ENCODE measurements around the gene HCRTR1.

The HCRTR1 gene

DNA sequence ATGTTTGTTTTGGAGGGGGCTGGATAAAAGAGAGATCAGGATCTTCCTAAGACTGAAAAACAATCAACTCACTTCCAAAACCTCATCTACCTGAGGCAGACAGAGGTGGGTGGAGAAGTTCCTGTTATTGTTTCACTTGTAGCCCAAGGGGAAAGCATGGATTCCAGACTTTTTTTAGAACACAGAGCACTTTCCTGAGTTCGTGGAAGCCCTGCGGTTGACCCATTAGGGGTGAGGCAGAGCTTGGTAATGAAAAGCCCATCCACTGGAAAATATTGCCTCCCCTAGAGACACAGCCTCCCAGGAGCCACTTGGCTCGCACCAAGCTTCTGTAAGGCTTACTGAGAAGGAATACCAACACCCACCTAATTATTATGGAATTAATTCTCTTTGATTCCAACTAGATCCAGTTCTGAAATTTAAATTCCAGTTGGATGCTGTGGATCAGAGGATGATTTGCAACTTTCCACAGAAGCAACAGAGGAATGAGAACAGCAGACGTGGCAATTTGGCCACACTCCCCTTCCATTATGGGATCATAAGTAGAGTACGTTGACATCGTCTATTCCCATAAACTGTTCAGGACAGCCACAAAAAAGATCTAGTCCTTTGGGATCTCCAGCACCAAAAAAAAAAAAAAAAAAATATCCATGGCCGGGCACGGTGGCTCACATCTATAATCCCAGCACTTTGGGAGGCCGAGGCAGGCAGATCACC is 31.3 kb downstream of the HCRTR1 start:
- no peaks in the 10 kb centered on the region for H3K27me3 ChIP-seq (replicated peaks; ENCODE audit: control insufficient read depth, insufficient read depth, low read length)
- peaks cover 28% of the 10 kb centered on the region for H3K4me1 ChIP-seq (ENCODE audit: control insufficient read depth, insufficient read depth, low read length)
- no peak for DNase-seq (ENCODE audit: low read depth)
- peaks cover 20% of the 10 kb centered on the region for H3K36me3 ChIP-seq (ENCODE audit: control insufficient read depth, insufficient read depth, low read length, severe bottlenecking)
- no peaks in the 10 kb centered on the region for H3K9me3 ChIP-seq (ENCODE audit: control insufficient read depth, low read length)
- H3K4me3 ChIP-seq (ENCODE audit: low read length) = no peak overlapping the region
- H3K9ac ChIP-seq (ENCODE audit: low read length) = no peak overlapping the region

DNA sequence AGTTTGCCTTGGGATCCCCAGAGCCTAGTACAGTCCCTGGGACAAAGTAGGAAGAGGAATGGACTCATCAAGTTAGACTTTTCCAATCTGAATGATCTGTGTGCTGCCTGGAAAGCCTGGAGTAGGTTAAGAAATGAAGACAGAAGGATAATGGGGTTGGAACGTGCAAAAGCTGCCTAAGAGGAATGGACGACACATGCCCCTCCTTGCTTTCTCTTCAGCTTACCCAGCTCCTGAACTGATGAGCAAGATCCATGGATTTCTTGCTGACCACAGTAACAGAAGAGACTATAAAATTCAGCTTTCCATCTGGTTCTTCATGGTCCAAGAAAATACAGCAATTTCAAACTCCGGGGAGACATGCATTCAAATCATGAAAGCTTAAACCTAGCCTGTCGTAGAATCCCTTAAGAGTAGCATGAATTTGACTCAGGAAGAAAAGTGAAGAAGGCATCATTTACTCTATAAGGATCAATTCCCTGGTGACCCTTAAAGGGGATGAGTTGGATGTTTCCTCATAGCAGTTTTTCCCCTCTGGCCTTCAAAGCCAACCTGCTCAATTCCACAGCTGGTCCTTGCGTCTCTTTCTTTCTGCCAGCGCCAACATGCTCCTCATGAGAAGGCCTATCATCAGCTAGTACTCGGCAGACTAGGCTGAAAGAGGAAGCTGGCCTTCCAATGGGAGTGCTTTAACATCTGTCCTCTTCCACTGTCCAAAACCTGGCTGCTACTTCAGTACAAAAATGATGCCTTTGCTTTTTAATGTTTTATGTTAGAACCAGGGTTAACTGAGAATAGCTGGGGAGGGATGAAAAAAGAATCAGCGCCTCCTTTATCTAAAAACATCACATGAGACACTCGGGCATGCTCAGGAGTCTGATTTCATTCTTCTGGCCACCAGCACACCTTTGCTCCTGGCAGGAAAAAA is 32.9 kb downstream of the HCRTR1 start:
- Histone ChIP-seq H3K36me3 (ENCODE audit: control insufficient read depth, insufficient read depth, low read length, severe bottlenecking) (peaks cover 36% of the 10 kb centered on the region), H3K9me3 (ENCODE audit: control insufficient read depth, low read length) (no peaks in the 10 kb centered on the region), H3K9ac (ENCODE audit: low read length) (no peak overlapping the region), H3K27me3 (replicated peaks; ENCODE audit: control insufficient read depth, insufficient read depth, low read length) (no peaks in the 10 kb centered on the region), H3K4me1 (ENCODE audit: control insufficient read depth, insufficient read depth, low read length) (peaks cover 22% of the 10 kb centered on the region), H3K4me3 (ENCODE audit: low read length) (no peak overlapping the region)
- no peak for DNase-seq (ENCODE audit: low read depth)

DNA sequence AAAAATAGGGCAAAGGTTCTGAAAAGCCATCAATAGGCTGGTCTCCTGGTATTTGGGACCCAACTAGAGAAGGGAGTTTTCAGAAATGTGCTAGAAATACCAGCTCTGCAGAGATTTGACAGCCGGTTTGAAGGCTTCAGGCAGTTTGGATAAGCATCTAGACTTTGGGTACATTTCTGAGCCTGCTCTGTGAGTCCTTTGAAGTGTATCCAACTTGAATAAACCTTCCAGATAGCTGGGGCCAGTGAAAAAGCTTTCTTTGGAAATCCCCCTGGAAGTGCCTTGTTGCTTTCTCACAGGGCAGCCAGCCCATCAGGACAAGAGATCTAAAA is 33.6 kb downstream of the HCRTR1 start:
- H3K27me3 ChIP-seq (replicated peaks; ENCODE audit: control insufficient read depth, insufficient read depth, low read length) = no peaks in the 10 kb centered on the region
- H3K9me3 ChIP-seq (ENCODE audit: control insufficient read depth, low read length) = no peaks in the 10 kb centered on the region
- DNase-seq (ENCODE audit: low read depth) = peak; percentile 42
- H3K9ac ChIP-seq (ENCODE audit: low read length) = no peak overlapping the region
- H3K4me1 ChIP-seq (ENCODE audit: control insufficient read depth, insufficient read depth, low read length) = peaks cover 18% of the 10 kb centered on the region
- peaks cover 42% of the 10 kb centered on the region for H3K36me3 ChIP-seq (ENCODE audit: control insufficient read depth, insufficient read depth, low read length, severe bottlenecking)
- H3K4me3 ChIP-seq (ENCODE audit: low read length) = no peak overlapping the region

DNA sequence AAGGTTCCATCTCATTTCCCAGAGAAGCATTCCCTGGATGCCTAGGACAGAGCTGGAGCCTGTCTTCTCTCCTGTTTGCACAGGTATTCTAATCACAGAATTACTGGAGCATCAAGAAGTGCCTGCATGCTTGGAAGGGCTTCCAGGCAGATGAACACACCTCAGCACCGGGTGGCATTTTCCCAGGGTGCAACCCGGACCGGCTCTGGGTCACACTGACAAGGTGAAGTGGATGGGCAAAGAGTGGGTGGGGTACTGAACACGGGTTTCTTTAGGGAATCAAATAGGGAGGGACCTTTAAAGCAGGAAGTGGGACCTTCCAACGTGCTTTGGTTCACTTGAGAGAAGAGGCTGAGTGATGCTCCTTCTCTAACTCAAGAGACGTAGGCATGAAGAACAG is 34.3 kb downstream of the HCRTR1 start:
- Histone ChIP-seq H3K4me1 (ENCODE audit: control insufficient read depth, insufficient read depth, low read length) (peaks cover 16% of the 10 kb centered on the region), H3K36me3 (ENCODE audit: control insufficient read depth, insufficient read depth, low read length, severe bottlenecking) (peaks cover 50% of the 10 kb centered on the region), H3K9me3 (ENCODE audit: control insufficient read depth, low read length) (no peaks in the 10 kb centered on the region), H3K4me3 (ENCODE audit: low read length) (no peak overlapping the region), H3K9ac (ENCODE audit: low read length) (no peak overlapping the region), H3K27me3 (replicated peaks; ENCODE audit: control insufficient read depth, insufficient read depth, low read length) (no peaks in the 10 kb centered on the region)
- DNase-seq (ENCODE audit: low read depth) = no peak

DNA sequence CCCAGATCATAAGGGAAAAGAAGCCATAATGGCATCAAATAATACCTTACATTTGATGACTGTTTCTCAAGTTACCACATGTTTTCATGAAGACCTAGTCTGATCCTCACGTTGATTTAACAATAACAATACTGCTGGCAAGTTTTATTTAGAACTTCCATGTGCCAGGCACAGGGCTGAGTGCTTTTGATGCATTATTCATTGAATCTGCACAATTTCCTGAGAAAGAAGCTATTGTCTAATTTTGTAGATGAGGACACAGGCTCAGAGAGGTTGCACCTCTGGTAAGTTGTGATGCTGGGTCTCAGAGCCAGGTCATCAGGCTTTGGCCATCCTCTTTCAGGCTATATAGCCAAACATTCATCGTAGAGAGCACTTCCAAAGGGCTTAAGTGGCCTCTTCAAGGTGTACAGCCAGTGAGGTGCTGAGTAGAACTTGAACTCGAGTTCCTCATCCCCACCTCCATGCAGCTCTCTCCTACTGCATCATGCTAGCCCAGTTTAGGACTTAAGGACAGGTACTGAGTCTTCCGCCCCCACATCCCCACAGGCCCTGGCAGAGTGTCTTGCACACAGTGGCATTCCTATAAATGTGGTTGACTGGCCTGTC is 35.5 kb downstream of the HCRTR1 start:
- no peak overlapping the region for H3K9ac ChIP-seq (ENCODE audit: low read length)
- H3K4me1 ChIP-seq (ENCODE audit: control insufficient read depth, insufficient read depth, low read length) = peaks cover 13% of the 10 kb centered on the region
- no peaks in the 10 kb centered on the region for H3K9me3 ChIP-seq (ENCODE audit: control insufficient read depth, low read length)
- H3K36me3 ChIP-seq (ENCODE audit: control insufficient read depth, insufficient read depth, low read length, severe bottlenecking) = peaks cover 62% of the 10 kb centered on the region
- no peak for DNase-seq (ENCODE audit: low read depth)
- H3K27me3 ChIP-seq (replicated peaks; ENCODE audit: control insufficient read depth, insufficient read depth, low read length) = no peaks in the 10 kb centered on the region
- H3K4me3 ChIP-seq (ENCODE audit: low read length) = no peak overlapping the region

DNA sequence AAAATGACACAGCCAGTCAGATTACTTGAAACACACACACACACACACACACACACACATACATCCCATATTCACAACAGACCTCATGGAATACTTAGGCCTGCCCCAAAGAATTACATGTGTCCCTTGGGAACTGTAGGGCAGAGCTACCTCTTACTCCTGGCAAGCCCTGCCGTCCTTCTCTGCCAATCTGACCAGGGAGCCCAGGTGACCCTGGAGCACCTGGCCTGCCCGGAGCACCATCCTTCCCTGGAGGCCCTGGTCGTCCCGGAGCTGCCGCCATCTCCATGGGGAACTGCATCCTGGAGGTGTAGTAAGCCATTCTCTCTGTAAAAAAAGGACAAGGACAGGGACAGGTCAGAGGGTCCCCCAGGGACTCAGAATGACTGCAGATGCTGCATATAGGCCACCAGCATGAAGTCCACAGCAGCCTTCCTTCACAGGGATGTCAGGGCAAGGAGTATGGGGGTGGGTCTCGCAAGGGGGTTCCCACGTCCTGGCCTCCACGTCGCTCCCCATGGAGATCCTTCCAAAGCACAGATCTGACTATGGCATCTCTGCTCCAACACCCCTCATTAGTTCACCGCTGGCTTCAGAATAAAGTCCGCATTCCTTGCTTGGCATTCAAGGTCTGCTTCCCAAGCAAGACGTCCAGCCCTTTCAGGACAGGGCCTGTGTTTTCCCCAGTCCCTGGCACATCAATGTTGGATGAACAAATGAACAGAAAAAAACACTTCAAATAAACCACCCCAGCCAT is 36.4 kb downstream of the HCRTR1 start:
- no peak overlapping the region for H3K4me3 ChIP-seq (ENCODE audit: low read length)
- DNase-seq (ENCODE audit: low read depth) = no peak
- peaks cover 9% of the 10 kb centered on the region for H3K4me1 ChIP-seq (ENCODE audit: control insufficient read depth, insufficient read depth, low read length)
- H3K36me3 ChIP-seq (ENCODE audit: control insufficient read depth, insufficient read depth, low read length, severe bottlenecking) = peaks cover 71% of the 10 kb centered on the region
- H3K27me3 ChIP-seq (replicated peaks; ENCODE audit: control insufficient read depth, insufficient read depth, low read length) = no peaks in the 10 kb centered on the region
- no peak overlapping the region for H3K9ac ChIP-seq (ENCODE audit: low read length)
- no peaks in the 10 kb centered on the region for H3K9me3 ChIP-seq (ENCODE audit: control insufficient read depth, low read length)

DNA sequence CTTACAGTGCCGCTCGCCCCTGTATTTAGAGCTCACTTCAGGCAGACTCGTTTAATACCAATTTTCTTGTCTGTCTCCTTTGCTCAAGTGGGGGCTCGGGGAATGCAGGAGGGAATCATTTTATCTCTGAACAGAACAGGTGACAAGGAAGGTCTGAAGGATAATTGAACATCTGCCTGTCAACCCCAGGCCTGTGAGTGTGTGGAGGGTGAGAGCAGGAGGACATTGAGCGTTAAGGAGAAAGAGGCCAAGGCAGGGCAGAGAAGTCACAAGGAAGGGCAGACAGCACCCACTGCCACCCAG is 36.9 kb downstream of the HCRTR1 start:
- Histone ChIP-seq H3K4me1 (ENCODE audit: control insufficient read depth, insufficient read depth, low read length) (peaks cover 10% of the 10 kb centered on the region), H3K27me3 (replicated peaks; ENCODE audit: control insufficient read depth, insufficient read depth, low read length) (no peaks in the 10 kb centered on the region), H3K4me3 (ENCODE audit: low read length) (no peak overlapping the region), H3K9ac (ENCODE audit: low read length) (no peak overlapping the region), H3K36me3 (ENCODE audit: control insufficient read depth, insufficient read depth, low read length, severe bottlenecking) (peaks cover 76% of the 10 kb centered on the region), H3K9me3 (ENCODE audit: control insufficient read depth, low read length) (no peaks in the 10 kb centered on the region)
- no peak for DNase-seq (ENCODE audit: low read depth)

DNA sequence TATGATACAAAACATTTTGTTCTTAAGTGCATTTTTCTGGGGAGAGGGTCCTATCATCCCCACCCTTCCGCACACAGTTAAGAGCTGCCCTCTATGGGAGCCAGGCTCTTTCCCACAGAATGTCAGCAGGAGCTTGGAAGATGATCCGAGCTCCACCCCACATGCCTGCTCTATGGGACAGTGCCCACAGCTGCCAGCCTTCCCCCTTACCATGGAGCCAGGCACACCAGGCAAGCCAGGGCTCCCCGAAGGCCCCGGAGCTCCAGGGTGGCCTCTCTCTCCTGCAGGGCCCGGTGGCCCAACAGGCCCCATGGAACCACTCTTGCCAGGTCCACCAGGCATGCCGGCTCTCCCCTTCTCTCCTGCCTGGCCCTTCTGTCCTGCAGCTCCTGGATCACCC is 37.6 kb downstream of the HCRTR1 start:
- peaks cover 10% of the 10 kb centered on the region for H3K4me1 ChIP-seq (ENCODE audit: control insufficient read depth, insufficient read depth, low read length)
- H3K9me3 ChIP-seq (ENCODE audit: control insufficient read depth, low read length) = no peaks in the 10 kb centered on the region
- peaks cover 83% of the 10 kb centered on the region for H3K36me3 ChIP-seq (ENCODE audit: control insufficient read depth, insufficient read depth, low read length, severe bottlenecking)
- H3K9ac ChIP-seq (ENCODE audit: low read length) = no peak overlapping the region
- no peak overlapping the region for H3K4me3 ChIP-seq (ENCODE audit: low read length)
- no peaks in the 10 kb centered on the region for H3K27me3 ChIP-seq (replicated peaks; ENCODE audit: control insufficient read depth, insufficient read depth, low read length)
- DNase-seq (ENCODE audit: low read depth) = no peak

DNA sequence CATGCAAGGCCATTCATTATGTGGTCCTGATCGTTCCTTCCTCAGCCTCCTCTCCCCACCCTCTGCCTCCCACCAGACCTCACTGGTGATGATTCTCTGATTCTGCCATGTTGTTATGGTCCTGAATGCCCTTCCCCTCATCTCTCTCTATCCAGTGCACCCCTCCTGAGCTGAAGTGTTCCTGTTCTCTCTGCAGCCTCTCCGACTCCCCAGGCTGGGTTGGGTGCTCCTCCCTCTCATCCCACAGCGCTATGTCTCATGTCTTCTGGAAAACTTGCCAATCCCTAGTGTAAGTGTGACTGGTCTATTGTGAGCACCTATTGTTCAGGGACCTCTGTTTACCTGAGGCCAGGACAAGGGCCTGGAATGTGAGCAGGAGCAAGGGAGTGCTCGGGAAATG is 38.3 kb downstream of the HCRTR1 start:
- Histone ChIP-seq H3K27me3 (replicated peaks; ENCODE audit: control insufficient read depth, insufficient read depth, low read length) (no peaks in the 10 kb centered on the region), H3K4me1 (ENCODE audit: control insufficient read depth, insufficient read depth, low read length) (peaks cover 14% of the 10 kb centered on the region), H3K9ac (ENCODE audit: low read length) (no peak overlapping the region), H3K36me3 (ENCODE audit: control insufficient read depth, insufficient read depth, low read length, severe bottlenecking) (peaks cover 89% of the 10 kb centered on the region), H3K4me3 (ENCODE audit: low read length) (no peak overlapping the region), H3K9me3 (ENCODE audit: control insufficient read depth, low read length) (no peaks in the 10 kb centered on the region)
- no peak for DNase-seq (ENCODE audit: low read depth)

DNA sequence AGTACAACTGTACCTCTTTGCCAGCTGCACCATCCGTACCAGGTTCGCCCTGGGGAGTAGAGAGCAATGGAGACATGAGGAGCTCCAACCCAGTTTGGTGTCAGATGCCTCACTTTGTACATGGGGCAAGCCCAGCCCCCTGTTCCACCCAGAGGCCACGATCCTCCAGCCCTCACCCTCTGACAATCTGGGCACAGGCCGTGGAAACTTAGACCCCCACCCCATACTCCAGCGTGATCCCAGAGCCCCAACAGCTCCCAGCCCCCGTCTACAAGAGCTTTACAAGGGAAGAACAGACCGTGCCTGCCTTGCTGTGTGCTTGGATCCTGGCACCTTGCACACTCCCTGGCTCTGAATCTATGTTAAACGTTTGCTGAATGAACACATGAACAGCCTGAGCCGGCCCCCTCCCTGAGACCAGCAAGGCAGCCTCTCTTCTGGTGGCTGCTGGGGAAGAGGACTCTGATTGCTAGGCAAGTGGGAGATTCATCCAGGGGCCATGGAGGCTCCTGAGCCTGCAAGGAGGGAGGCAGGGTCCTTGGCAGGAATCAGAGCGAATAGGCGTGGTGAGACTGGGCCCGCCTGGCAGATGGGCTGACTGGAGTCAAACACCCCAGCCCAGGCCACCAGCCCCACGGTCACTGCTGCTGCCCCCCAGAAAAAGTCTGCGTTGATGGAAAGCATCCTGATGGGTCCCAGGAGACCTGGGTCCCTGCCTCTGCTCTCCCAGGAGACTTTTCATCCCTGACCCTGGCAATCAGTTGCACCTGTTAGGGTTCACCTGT is 39.7 kb downstream of the HCRTR1 start:
- no peaks in the 10 kb centered on the region for H3K9me3 ChIP-seq (ENCODE audit: control insufficient read depth, low read length)
- H3K36me3 ChIP-seq (ENCODE audit: control insufficient read depth, insufficient read depth, low read length, severe bottlenecking) = peaks cover 96% of the 10 kb centered on the region
- no peaks in the 10 kb centered on the region for H3K27me3 ChIP-seq (replicated peaks; ENCODE audit: control insufficient read depth, insufficient read depth, low read length)
- H3K4me3 ChIP-seq (ENCODE audit: low read length) = no peak overlapping the region
- peaks cover 9% of the 10 kb centered on the region for H3K4me1 ChIP-seq (ENCODE audit: control insufficient read depth, insufficient read depth, low read length)
- no peak overlapping the region for H3K9ac ChIP-seq (ENCODE audit: low read length)
- no peak for DNase-seq (ENCODE audit: low read depth)
